NCI-H748 (cell line): ENCODE data around the gene ACER3.
"Not testable (repeated sequence)": the region's sequence is repeated elsewhere in the genome, so short reads cannot be mapped to it uniquely, and the experiment has no call there.

Source experiments
- DNase-seq: peaks from one replicate; lab custom pipeline; 2025; ENCODE audit not compliant: unreplicated experiment; lab: John Stamatoyannopoulos, UW

The ACER3 gene

DNA sequence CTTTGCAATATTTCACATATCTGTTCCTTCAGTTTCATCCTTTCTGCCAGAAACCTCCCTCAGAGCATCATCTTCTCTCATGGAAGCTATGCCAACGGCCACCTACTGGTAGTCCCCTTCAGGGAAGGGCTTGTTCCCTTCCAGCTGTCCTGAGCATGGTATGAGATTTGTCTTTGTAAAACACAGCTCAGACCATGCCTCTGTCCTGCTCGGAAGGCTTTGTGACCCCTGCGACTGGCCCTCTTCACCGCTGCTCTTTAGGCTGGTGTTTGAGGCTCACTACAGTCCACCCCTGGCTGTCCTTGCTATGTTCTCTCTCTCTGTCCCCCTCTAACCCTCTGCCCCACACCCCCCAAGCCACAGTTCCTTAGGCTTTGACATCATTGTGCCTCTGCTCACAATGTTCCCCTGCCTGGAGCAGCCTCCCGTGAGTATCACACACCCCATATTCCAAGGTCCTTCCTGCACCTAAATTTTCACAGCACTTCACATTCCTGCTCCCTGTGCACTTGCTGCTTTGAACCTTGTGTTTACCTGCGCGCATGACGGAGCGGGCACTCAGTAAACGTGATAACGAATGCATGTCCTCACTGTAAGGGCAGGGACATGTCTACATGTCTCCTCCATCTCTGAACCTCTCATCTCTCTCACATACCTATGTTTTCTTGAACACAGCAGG, 24.0 kb upstream of the ACER3 start:
- DNase-seq, result no peak

DNA sequence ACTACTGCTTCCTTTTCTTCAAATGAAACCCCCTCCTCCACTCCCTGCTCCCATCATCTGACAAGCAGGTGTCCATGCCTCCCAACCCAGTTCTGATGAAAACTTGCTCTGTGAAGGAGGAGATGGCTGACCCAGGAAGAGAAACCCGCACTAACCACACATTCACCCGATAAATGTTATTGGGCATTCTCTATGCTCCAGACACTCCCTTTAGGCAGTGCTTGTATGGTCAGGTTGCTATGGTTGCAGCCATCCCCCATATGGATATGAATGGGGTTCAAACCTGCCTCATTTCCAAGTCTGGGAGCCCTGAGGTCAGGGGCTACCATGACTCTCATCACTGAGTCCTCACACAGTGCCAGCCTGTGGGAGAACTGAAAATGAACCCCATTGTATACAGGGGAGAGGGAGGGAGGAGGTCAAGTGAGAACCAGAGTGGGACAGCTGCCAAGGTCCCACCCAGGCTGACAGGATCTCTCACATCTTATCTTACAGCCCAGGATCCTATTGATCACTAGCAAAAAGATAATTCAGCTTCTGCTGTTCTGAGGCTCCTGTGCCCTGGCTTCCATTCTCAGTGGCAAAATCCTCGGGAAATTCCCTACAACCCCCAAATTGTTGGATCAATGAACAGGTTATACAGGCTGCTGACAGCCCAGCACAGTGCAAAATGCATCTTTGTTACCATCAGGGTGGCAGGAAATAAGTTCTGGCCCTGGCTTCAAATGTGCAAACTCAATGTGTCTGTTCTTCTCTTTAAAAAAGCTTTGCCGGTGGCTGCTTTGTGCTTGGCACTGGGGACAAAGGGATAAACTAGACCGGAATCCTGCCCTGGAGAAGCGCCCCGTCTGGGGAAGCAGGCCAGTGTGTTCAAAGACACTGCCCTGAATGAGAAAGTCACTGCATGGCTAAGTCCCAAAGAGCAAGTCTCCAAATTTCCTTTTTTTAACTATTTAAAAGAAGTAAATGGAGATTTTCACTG, 22.7 kb upstream of the ACER3 start:
- no peak for DNase-seq

DNA sequence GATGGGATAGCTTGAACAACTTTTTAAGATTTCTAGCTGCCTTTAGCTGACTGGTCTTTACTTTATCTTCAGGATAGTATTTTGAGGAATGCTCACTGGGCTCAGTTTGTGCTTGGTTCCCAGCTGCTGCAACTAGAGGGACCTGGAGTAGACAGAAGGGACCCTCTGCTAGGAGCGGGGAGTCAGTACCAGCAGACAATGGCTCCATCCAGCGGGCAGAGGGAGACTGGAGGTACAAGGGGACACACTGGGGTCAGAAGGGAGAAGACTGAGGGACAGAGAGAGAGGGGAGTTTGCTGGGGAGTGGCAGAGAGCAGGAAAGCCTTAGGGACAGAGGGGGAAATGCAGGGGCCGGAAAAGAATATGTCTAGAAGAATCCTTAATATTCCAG, 22.0 kb upstream of the ACER3 start:
- DNase-seq, result no peak

DNA sequence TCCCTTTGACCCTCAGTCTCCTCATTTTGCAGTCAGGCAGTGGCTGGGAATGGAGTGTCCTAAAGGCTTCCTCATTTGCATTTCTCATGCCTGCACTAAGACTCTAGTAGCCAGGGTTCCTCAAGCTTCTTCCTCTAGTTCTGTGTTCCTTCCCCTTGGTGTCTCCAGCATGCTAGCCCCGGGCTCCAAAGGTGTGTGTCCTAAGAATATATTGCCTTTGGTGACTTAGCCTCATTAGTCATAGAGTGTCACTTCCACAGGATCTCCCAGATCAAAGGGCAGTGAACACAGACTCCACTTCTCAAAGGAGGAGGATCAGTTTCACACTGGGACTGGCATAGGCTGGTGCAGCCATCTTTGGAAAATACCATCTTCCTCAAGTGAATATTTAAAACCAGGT, 21.4 kb upstream of the ACER3 start:
- no peak for DNase-seq

DNA sequence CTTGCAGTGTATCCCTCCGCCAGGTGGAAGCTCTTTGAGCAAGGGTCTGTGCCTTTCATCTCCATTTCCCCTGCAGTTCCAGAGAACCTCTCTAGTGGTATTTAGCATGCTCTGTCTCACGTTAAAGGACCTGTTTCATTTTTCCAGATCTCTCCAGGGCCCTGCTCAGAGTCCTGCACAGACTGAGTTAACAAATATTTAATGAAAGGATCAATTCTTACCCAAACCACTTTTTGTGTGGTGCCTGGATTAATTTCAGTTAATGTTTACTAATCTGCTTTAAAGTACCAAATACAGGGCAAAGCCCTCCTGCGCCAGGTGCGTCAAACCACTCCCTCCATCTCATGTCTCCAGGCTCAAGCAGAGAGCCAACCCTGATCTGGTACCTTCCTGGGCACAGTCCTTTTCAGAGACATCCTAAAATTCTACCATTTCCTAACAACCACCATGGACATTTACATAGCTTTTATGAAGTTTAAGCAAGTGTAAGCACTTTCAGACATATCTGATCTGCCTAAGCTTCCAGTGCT, 18.7 kb upstream of the ACER3 start:
- no peak for DNase-seq

DNA sequence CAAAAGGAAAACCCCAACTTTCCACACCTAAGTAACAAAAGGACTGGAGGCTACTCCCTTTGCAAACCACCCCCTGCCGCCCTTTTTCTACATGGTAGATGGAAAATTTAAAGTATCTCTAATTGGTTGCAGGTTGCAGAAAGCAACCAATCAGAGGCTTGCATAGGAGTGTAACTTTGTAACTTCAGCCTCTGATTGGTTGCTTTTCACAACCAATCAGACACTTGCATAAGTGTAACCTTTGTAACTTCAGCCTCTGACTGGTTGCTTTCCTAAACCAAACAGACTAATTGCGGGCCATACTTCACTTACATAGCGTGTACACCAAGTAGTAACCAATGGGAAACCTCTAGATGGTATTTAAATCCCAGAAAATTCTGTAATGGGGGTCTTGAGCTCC, 16.8 kb upstream of the ACER3 start:
- no peak for DNase-seq

DNA sequence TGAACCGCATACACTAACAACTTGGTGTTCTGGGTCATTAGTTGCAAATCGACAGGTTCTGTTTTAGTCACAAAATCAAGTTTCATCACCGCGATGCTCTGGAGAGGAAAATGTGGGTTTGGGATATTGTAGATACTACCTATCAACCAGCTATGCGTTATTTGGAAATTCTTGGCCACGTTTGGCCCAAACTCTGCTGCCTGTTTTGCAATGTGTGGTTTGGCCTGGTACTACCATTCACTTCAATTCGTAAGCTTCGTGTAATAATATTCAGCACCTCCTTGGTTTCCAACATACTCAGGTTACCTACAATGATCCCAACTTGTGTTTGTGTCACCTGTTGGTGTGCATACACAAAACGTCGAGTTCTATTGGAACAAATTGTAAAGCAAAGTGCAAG, 16.2 kb upstream of the ACER3 start:
- DNase-seq, result no peak

DNA sequence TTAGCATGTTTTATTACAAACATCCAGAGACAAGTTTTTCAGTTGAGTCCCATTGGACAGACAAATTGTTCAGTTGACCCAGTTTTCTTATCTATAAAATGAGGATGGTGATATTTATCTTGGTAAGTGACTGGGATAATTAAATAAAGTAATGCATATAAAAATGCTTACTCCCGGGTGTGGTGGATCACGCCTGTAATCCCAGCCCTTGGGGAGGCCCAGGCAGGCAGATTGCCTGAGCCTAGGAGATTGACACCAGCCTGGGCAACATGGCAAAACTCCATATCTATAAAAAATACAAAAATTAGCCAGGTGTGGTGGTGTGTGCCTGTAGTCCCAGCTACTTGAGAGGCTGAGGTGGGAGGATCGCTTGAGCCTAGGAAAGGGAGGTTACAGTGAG, 15.6 kb upstream of the ACER3 start:
- DNase-seq, result no peak

DNA sequence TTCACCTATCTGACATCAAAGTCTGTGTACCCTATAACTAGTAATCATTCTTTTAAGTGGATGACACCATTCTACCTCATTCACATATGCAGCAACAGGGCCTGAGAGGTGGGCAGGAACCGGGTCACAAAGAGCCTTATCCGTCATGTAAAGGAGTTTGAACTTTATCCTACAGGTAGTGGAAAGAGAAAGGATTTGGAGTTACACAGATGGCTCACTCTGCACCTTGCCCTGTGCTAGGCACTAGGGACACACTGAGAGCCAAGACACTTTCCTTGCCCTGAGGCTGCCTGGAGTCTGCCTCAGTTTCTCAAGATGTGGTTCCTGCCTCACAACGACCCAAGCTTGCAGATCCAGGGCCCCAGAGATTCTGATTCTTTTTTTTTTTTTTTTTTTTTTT, 14.3 kb upstream of the ACER3 start:
- no peak for DNase-seq

DNA sequence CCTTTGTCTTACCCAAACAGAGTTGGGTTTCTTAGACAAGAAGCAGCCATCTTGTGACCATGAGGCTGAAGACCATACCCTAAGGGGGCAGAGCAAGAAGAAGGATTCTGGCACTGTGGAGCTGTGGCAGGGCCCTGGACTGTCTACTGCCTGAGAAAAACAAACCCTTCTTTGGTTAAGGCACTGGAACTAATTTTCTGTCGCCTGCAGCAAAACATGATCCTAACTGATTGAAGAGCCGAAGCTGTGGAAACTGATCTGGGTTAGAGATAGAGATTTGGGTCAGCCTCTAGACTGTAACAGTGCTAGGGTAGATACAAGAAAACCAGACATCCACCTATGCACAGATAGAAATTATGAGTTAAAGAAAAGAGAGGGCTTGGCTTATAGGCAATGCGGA, 11.3 kb upstream of the ACER3 start:
- no peak for DNase-seq

DNA sequence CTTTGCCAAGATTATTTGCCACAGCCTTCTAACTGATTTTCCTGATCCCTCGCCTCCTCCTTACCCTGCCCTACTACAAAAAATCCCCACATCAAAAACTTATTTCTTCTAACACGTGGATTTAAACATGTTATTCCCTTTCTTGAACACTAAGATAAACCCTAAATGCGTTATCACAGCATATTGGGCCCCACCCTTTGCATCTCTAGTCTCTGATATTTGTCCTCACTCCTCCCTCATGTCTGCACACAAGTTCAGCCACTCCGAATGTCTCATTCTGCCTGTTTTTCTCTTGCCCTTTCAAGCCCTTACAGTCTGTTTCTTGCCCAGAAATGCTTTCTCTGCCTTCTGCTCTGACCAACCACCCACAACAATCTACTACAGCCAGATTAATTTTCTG, 10.6 kb upstream of the ACER3 start:
- DNase-seq, result no peak

DNA sequence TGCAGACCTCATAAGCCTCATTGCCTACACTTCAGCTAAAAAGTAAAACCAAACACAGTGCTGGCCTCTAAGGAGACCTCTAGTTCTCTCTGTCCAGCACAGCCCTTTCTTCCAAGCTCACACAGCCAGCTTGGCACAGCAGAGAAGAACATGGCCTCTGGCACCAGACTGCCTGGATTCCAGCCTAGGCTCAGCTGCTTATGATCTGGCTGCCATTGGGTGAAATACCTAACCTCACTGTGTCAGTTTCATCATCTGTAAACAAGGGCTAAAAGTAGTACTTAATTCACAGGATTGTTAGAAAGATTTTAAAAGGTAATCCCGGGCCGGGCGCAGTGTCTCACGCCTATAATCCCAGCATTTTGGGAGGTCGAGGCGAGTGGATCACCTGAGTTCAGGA, 9.9 kb upstream of the ACER3 start:
- no peak for DNase-seq

DNA sequence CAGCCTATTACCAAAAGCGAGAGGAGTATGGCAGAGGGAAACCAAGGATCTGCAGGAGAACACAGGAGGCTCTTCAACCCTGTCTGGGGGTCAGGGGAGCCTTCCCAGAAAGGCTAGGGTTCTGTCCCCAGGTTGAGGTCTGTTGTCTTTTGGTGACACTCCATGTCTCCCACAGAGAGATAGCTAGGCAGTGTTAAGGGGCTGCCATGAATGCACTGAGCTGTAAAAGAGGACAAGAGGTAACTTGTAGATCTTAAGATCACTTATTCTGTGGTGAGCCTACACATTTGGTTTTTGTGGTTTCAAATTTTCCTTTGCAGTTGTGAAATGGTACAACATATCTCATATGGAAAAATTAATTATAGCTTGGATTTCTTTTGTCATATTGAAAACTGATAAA, 6.0 kb upstream of the ACER3 start:
- DNase-seq, result no peak

DNA sequence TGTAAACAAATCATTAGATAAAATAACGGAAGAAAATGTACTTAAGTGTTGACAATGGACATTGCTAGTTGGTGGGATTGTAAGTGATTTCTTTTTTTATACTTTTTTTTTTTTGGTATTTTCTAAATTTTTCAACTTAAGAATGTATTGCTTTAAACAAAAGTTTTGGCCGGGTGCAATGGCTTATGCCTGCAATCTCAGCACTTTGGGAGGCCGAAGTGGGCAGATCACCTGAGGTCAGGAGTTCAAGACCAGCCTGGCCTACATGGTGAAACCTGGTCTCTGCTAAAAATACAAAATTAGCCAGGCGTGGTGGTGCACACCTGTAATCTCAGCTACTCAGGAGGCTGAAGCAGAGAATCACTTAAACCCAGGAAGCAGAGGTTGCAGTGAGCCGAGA, 5.0 kb upstream of the ACER3 start:
- not testable (repeated sequence) for DNase-seq

DNA sequence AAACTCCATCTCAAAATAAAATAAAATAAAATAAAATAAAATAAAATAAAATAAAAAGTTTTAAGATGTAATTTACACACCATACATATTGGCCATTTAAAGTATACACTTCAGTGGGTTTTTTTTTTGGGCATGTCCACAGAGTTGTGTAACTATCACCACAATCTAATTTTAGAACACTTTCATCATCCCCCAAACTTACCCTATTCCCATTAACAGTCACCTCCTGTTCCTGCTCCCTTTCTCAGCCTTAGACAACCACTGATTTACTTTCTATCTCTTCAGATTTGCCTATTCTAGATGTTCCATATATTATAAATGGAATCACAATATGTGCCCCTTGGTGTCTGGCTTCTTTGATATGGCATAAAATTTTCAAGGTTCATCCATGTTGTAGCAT, 4.6 kb upstream of the ACER3 start:
- no peak for DNase-seq

DNA sequence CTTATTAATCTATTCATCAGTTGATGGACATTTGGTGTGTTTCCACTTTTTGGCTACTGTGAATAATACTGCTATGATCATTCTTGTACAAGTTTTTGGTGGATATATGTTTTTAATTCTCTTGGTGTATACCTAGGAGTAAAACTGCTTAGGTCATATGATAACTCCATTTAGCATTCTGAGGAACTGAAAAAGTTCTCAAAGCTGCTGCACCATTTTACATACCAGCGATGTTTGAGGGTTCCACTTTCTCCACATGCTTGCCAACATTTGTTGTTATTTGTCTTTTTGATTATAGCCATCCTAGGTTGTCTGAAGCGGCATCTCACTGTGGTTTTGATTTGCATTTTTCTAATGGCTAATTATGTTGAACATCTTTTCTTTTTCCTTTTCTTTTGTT, 4.1 kb upstream of the ACER3 start:
- no peak for DNase-seq

DNA sequence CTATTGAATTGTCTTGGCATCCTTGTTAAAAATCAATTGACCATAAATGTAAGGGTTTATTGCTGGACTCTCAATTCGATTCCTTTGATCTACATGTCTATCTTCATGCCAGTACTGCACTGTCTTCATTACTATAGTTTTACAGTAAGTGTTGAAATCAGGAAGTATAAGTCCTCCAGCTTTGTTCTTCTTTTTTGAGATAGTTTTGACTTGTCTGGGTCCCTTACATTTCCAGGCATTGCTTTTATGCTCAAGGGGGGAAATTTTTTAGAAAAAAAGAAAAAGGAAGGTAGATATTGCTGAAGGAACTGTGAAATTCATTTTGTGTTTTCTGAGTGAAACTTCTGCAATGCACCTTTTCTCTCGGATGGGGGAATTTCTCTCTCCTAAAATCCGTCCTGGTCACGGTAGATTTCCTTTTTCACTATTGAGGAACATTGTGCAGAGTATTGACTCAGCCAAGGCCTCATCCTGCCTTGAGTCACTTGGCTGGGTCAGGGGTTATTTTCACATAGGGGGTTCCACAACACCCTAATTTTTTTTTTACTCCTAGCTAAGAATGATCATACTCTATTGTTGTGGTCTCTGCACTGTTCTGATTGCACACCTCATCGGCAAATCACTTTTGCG, 2.8 kb upstream of the ACER3 start:
- DNase-seq, result no peak

DNA sequence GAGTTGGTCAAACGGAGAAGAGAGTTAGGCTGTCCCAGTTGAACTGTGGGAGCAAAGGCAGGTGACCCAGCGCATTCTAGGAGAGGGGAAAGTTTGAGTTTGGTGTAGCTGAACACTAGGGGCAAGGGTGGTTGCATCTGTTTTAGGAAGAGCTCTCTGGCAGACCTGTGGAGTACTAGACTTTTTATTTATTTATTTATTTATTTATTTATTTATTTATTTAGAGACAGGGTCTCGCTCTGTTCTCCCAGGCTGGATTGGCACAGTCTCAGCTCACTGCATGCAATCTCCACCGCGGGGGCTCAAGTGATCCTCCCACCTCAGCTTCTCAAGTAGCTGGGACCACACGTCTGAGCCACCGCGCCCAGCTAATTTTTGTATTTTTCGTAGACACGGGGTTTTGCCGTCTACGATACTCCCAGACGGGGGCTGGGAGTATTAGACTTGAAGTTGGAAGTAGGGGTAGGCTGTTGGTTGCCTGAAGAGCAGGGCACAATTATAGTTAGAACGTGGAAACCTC, 950 bp upstream of the ACER3 start:
- DNase-seq, result no peak

DNA sequence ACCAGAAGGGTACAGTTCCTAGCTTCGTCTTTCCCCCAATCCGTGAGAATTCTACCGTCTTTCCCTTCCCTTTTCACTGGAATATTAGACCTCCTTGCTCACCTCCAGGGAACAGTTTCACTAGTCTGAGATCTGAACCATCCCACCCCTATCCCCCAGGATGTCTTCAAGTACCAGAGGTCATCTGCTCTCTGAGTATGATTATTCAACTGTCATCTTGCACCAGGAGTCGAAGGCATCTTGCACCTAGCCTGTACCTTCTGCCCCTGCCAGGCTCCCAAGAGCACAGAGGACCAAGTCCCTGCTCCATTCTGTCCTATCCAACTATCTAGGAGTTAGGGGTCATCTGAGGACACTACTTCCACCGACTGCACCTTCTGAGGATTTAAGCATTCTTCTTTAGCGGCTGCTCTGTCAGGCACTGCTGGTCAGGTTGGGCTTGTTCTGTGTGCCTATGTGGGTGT, 804 bp downstream of the ACER3 start:
- no peak for DNase-seq

DNA sequence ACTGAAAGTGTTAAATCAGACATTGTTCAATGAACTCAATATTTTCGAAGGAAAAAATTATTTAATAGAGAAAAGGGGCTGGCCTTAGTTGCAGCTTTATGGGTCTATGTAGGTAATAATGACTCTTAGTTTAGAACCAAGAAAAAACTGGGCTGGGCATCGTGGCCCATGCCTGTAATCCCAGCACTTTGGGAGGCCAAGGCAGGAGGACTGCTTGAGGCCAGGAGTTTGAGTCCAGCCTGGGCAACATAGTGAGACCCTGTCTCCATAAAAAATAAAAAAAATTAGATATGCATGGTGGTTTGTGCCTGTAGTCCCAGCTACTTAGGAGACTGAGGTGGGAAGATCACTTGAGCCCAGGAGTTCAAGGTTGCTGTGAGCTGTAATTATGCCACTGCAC, 2.1 kb downstream of the ACER3 start:
- not testable (repeated sequence) for DNase-seq

DNA sequence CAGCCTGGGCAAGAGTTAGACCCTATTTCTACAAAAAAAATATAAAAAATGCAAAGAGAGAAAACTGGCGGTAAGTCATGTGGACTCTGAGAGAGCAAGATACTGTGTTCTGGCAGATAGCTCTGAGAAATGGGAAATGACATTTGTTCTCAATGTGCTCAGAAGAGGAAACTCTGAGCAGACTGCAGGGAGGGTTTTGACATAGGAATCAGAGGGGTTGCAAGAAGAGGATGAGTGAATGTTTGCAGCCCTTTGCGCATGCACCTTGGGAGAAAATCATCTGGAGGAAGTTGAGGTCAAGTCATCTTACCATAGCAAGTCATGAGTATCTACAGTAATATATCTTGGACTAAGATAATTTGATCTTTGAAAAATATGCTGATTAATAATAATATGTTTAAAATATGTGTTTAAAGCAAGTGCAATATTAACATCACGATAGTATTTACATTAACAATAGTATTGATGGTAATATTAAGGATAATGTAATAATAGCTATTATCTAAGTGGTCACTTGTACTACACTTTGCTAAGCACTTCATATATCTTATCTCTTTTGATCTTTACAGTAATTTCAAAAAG, 2.6 kb downstream of the ACER3 start:
- DNase-seq, result no peak
